ENCODE results near the gene GALNT9.

GALNT9 gene

GRCh38 chr12:132336451-132337413 lies 7.3 kb upstream of the GALNT9 start:
- H3K27ac ChIP-seq = no peak overlapping the region
- no peak for TF ChIP-seq CTCF (IDR thresholded peaks at IDR 0.05)
- DNase-seq (ENCODE audit: low spot score) = no peak

DNA sequence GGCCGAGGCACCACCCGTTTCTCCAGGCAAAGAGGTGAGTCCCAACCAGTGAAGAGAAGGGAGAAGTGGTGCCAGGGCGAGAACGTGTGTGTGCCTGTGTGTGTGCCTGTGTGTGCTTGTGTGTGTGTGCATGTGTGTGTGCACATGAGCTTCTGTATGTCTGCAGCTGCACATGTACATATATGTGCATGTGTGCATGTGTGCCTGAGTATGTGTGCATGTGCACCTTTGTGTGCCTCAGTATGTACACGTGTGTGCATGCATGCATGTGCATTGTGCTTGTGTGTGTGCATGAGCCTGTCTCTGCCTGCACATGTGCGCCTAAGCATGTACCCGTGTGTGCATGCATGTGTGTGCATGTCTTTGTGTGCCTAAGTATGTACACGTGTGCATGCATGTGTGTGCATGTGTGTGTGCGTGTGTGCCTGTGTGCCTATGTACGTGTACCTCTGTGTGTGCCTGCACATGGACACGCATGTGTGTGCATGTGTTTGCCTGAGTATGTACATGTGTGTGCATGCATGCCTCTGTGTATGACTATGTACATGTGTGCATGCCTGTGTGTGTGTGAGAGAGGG lies 5.9 kb upstream of the GALNT9 start:
- TF ChIP-seq CTCF (IDR thresholded peaks at IDR 0.05) = no peak
- DNase-seq (ENCODE audit: low spot score) = no peak
- Histone ChIP-seq H3K27ac (no peak overlapping the region), H3K4me3 (no peak overlapping the region)

More at GRCh38 chr12:132336451-132337413, 7.3 kb upstream of the GALNT9 start:
- no peak overlapping the region for H3K4me3 ChIP-seq

- Histone ChIP-seq H3K27ac (no peak overlapping the region), H3K4me3 (no peak overlapping the region)
- TF ChIP-seq CTCF (IDR thresholded peaks at IDR 0.05) = no peak
- no peak for DNase-seq (ENCODE audit: low spot score)
Observed at GRCh38 chr12:132333766-132334165, 4.4 kb upstream of the GALNT9 start.

DNA sequence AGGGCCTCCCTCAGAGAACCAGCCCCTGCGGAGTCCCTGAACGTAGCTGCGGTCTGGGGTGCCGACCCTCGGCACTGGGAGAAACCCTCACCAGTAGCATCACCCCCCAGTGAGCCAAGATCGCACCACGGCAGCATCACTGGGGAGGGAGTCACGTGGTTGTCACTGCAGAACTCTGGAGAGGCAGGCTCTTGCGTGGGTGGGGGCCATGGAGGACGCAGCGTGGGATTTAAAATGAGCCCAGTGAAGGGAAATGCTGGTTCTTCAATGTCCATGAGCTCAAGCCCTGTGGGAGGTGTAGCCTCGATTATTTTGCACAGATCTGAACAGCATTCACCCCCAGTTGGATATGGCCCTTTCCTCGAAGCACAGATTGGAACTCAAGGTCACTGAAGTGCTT lies 3.9 kb upstream of the GALNT9 start:
- Histone ChIP-seq H3K4me3 (no peak overlapping the region), H3K27ac (no peak overlapping the region)
- no peak for DNase-seq (ENCODE audit: low spot score)
- TF ChIP-seq CTCF (IDR thresholded peaks at IDR 0.05) = no peak

DNA sequence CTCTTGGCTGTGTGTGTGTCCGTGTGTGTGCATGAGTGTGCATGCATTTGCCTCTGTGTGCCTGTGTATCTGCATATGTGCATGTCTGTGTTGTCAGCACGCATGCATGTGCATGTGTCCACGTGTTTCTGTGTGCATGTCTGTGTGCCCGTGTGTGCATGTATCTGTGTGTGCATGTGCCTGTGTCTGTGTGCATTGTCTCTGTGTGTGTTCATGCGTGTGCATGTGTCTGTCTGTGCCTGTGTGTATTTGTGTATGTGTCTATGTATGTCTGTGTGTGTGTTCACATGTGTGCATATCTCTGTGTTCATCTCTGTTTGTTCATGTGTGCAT lies 1.1 kb upstream of the GALNT9 start:
- no peak for TF ChIP-seq CTCF (IDR thresholded peaks at IDR 0.05)
- DNase-seq (ENCODE audit: low spot score) = no peak
- H3K4me3 ChIP-seq = no peak overlapping the region

DNA sequence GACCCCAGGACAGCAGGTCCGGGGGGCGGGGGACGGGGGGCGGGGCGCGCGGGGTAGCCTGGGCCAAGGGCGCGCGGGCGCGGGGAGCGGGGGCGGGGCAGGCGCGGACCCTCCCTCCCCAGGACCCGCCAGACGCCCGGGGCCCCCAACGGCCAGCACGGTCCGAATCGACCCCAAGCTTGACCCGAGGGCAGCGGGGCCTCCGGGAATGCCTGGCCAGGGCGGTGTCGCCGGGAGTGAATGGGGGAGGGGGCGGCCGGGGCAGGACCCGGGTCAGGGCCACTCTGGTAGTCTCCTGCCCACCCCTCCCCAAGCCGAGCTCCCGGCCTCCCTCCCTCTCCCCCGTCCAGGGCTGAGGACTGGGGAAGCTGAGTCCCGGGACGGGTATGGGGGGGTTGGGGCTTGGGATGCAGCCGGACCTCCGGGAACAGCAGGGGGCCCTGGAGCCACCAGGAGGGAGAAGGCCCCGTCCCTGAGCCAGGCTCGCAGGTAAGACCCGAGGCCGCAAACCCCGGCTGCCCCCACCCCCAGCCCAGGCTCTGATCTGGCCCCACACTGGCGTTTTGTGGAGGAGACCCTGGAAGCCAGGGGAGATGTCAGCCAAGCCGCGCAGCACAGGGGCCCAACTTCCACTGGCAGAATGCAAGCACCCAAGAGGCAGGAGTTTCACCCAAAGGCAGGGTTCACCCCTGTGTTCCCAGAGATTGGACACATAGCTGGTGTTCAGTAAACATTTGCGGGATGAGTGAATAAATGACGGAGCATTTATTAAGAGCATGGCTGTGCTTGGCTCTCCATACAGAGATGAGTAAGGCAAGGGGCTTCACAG lies 545 bp upstream of the GALNT9 start:
- DNase-seq (ENCODE audit: low spot score) = no peak
- TF ChIP-seq CTCF (IDR thresholded peaks at IDR 0.05) = no peak
- Histone ChIP-seq H3K27ac (no peak overlapping the region), H3K4me3 (no peak overlapping the region)

More for the DNA sequence above, 1.1 kb upstream of the GALNT9 start:
- H3K27ac ChIP-seq = no peak overlapping the region
